Activated B cell treated with CpG ODN at 0.5 μM for 24 hours (primary cell): Measurements from ENCODE around the gene ARHGAP6. TPM values are rescaled to one million over a fixed set of nuclear protein-coding genes. Genes with fewer than 3 reads are reported as not detected.

Experiments used
- ATAC-seq: fragments of 200-7000 bp; cut with Tn5 transposase; one replicate; pipeline ENCODE4 v1.10.0; 2021; ENCODE audit warnings: low read depth, mild to moderate bottlenecking, moderate library complexity
- CTCF ChIA-PET: fragments of 350-600 bp; sonication (Branson Sonifier 250); formaldehyde crosslinking; loops from one replicate; lab custom pipeline; 2021; ENCODE audit warnings: antibody characterized with exemption; lab: Charles Lee
- POLR2A ChIA-PET: fragments of 350-600 bp; sonication (Branson Sonifier 250); formaldehyde crosslinking; loops from one replicate; lab custom pipeline; 2021; ENCODE audit warnings: antibody characterized with exemption; lab: Charles Lee
- DNase-seq: peaks from one replicate; pipeline ENCODE4 v3.0.0; 2022
- H3K27ac Mint-ChIP-seq: one replicate; pipeline ENCODE4 v1.8.0; 2020; ENCODE audit warnings: mixed read lengths
- H3K27me3 Mint-ChIP-seq: one replicate; pipeline ENCODE4 v1.8.0; 2021; ENCODE audit warnings: mixed read lengths
- H3K36me3 Mint-ChIP-seq: one replicate; pipeline ENCODE4 v1.8.0; 2021; ENCODE audit warnings: low read depth, mixed read lengths
- H3K4me1 Mint-ChIP-seq: one replicate; pipeline ENCODE4 v1.8.0; 2021; ENCODE audit warnings: mixed read lengths
- H3K4me3 Mint-ChIP-seq: one replicate; pipeline ENCODE4 v1.8.0; 2020; ENCODE audit warnings: mild to moderate bottlenecking, mixed read lengths
- H3K9me3 Mint-ChIP-seq: one replicate; pipeline ENCODE4 v1.8.0; 2020; ENCODE audit warnings: mixed read lengths
- CTCF ChIP-seq: fragments of 200-600 bp; IDR thresholded peaks from one replicate; pipeline ENCODE4 v1.8.0; 2022; ENCODE audit warnings: antibody characterized with exemption, mild to moderate bottlenecking
- intact Hi-C: fragments of 100-400 bp; cut with micrococcal nuclease; formaldehyde crosslinking; loops from one replicate; pipeline ENCODE4 v1.15.1; 2024
- total RNA-seq: library from RNA; stranded (reverse); gene quantifications from 2 replicates; pipeline ENCODE4 v1.2.3, GENCODE V29; 2022

ARHGAP6 gene
- total RNA-seq, 1 donor from 2014 or later, result 0.42 TPM

GRCh38 chrX:11698702-11699101 lies 33.0 kb upstream of the ARHGAP6 start:
- ATAC-seq, result no peak
- ChIA-PET CTCF (no interaction called here), POLR2A (no interaction called here)
- H3K27ac Mint-ChIP-seq, result no peak overlapping the region
- peaks cover 3% of the 10 kb centered on the region for H3K27me3 Mint-ChIP-seq
- no peak for TF ChIP-seq CTCF
- DNase-seq, result no peak
- no peaks in the 10 kb centered on the region for H3K4me1 Mint-ChIP-seq
- no peaks in the 10 kb centered on the region for H3K9me3 Mint-ChIP-seq
- no peaks in the 10 kb centered on the region for H3K36me3 Mint-ChIP-seq
- intact Hi-C loops, result no loop called here
- no peak overlapping the region for H3K4me3 Mint-ChIP-seq

GRCh38 chrX:11688201-11688600 lies 22.5 kb upstream of the ARHGAP6 start:
- Mint-ChIP-seq H3K27ac (no peak overlapping the region), H3K36me3 (no peaks in the 10 kb centered on the region), H3K4me1 (no peaks in the 10 kb centered on the region), H3K4me3 (no peak overlapping the region), H3K9me3 (peaks cover 2% of the 10 kb centered on the region), H3K27me3 (peaks cover 6% of the 10 kb centered on the region)
- TF ChIP-seq CTCF, result no peak
- DNase-seq, result no peak
- ChIA-PET POLR2A (no interaction called here), CTCF (no interaction called here)
- intact Hi-C loops, result no loop called here
- no peak for ATAC-seq

DNA sequence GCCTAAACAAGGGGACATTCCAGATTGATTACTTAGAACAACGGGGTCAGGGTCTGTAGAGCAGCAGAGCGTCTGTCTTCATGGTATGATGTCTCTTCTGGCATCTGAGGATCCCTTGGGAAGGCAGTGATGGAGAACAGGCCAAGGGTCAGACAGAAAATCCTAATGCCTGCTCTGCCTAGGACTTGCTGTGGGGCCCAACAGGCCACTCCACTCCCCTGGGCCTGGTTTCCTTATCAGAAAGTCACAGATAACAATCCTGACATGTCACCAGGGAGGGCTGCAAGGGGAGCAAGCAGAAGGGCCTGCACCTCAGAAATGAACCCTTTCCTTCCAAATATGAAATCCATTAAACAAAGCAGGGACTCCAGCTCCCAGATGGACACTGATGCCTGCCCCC lies 21.4 kb upstream of the ARHGAP6 start:
- no peak for ATAC-seq
- H3K36me3 Mint-ChIP-seq, result no peaks in the 10 kb centered on the region
- no peak overlapping the region for H3K4me3 Mint-ChIP-seq

DNA sequence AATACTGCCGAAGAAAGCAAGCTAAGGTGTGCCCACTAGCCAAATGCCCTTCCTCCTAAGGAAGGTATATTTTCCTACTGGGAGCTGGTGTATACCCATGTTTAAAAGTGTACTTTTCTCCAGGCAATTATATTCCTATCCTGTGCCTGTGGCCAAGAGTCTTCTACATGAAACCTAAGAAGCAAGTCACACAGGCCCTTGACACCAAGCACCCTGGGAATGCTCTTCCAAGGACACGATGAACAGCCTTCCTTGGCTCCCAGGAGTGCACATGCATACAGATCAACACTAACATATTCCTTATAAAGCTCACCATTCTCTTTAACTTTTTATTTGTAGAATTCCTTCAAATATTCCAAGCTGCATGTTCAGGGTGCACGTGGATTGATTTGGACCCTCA lies 17.3 kb upstream of the ARHGAP6 start:
- ATAC-seq (no peak), DNase-seq (no peak)
- Mint-ChIP-seq H3K4me1 (no peaks in the 10 kb centered on the region), H3K27me3 (peaks cover 2% of the 10 kb centered on the region), H3K27ac (no peak overlapping the region), H3K4me3 (no peak overlapping the region), H3K36me3 (no peaks in the 10 kb centered on the region), H3K9me3 (no peaks in the 10 kb centered on the region)
- ChIA-PET CTCF (no interaction called here), POLR2A (no interaction called here)
- no peak for TF ChIP-seq CTCF
- intact Hi-C loops, result no loop called here

More for the DNA sequence above, 21.4 kb upstream of the ARHGAP6 start:
- TF ChIP-seq CTCF, result no peak
- H3K27ac Mint-ChIP-seq, result no peak overlapping the region
- H3K27me3 Mint-ChIP-seq, result peaks cover 4% of the 10 kb centered on the region
- ChIA-PET POLR2A (no interaction called here), CTCF (no interaction called here)
- no peaks in the 10 kb centered on the region for H3K4me1 Mint-ChIP-seq
- intact Hi-C loops, result no loop called here
- DNase-seq, result no peak
- peaks cover 2% of the 10 kb centered on the region for H3K9me3 Mint-ChIP-seq

DNA sequence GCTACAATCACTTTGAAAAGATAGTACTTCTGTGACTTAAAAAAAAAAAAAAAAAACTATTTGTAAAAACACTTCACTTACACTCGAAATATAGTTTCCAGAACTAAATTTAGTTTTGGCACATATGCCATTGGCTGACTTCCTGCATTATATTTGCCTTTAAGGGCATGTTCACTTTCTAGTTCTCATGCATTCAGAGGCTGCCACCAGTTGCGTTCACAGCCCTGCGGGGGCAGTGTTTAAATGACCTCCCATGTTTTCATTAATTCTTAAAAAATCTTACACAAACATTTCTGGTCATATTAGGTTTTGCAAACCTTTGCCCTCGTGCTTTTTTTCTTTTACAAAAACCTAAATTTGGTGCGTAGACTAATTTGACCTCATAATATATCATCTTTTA lies 12.4 kb upstream of the ARHGAP6 start:
- Mint-ChIP-seq H3K27ac (no peak overlapping the region), H3K27me3 (peaks cover 3% of the 10 kb centered on the region), H3K4me3 (no peak overlapping the region), H3K36me3 (no peaks in the 10 kb centered on the region), H3K4me1 (no peaks in the 10 kb centered on the region), H3K9me3 (no peaks in the 10 kb centered on the region)
- ChIA-PET CTCF (no interaction called here), POLR2A (no interaction called here)
- DNase-seq (no peak), ATAC-seq (no peak)
- intact Hi-C loops, result no loop called here
- no peak for TF ChIP-seq CTCF
